ENCODE measurements around the gene DDIT4.
"Not testable (repeated sequence)": the region's sequence is repeated elsewhere in the genome, so short reads cannot be mapped to it uniquely, and the experiment has no call there.

The DDIT4 gene

GRCh38 chr10:72277996-72278667 lies 4.4 kb downstream of the DDIT4 start:
- no peak overlapping the region for H3K9ac ChIP-seq (ENCODE audit: low read length in 2 of 2)
- no peak overlapping the region for H3K27ac ChIP-seq (ENCODE audit: low read length)

GRCh38 chr10:72278668-72279393 lies 5.1 kb downstream of the DDIT4 start:
- no peak overlapping the region for H3K4me3 ChIP-seq (ENCODE audit: low read length in 2 of 2)
- no peak overlapping the region for H3K9ac ChIP-seq (ENCODE audit: low read length in 2 of 2)
- H3K36me3 ChIP-seq (ENCODE audit: control insufficient read depth in 2 of 2, insufficient read depth in 2 of 2, low read length in 2 of 2): peaks cover 0 to 9% of the 10 kb centered on the region in 2 donors
- H3K27me3 ChIP-seq (ENCODE audit: control insufficient read depth in 1 of 2, insufficient read depth in 2 of 2, low read length in 2 of 2): no peaks in the 10 kb centered on the region
- peaks cover 21% of the 10 kb centered on the region for H3K4me1 ChIP-seq (ENCODE audit: control insufficient read depth, insufficient read depth, low read length)
- H3K27ac ChIP-seq (ENCODE audit: low read length): no peak overlapping the region
- H3K9me3 ChIP-seq (ENCODE audit: control insufficient read depth in 2 of 2, low read length in 2 of 2): no peaks in the 10 kb centered on the region

More at GRCh38 chr10:72277996-72278667, 4.4 kb downstream of the DDIT4 start:
- peaks cover 0 to 9% of the 10 kb centered on the region in 2 donors for H3K36me3 ChIP-seq (ENCODE audit: control insufficient read depth in 2 of 2, insufficient read depth in 2 of 2, low read length in 2 of 2)
- H3K4me1 ChIP-seq (ENCODE audit: control insufficient read depth, insufficient read depth, low read length): peaks cover 21% of the 10 kb centered on the region
- no peaks in the 10 kb centered on the region for H3K9me3 ChIP-seq (ENCODE audit: control insufficient read depth in 2 of 2, low read length in 2 of 2)
- no peak overlapping the region for H3K4me3 ChIP-seq (ENCODE audit: low read length in 2 of 2)
- H3K27me3 ChIP-seq (ENCODE audit: control insufficient read depth in 1 of 2, insufficient read depth in 2 of 2, low read length in 2 of 2): no peaks in the 10 kb centered on the region

GRCh38 chr10:72279587-72279986 lies 5.9 kb downstream of the DDIT4 start:
- H3K27ac ChIP-seq (ENCODE audit: low read length); H3K9ac ChIP-seq (ENCODE audit: low read length in 2 of 2); H3K27me3 ChIP-seq (ENCODE audit: control insufficient read depth in 1 of 2, insufficient read depth in 2 of 2, low read length in 2 of 2); H3K4me3 ChIP-seq (ENCODE audit: low read length in 2 of 2); H3K36me3 ChIP-seq (ENCODE audit: control insufficient read depth in 2 of 2, insufficient read depth in 2 of 2, low read length in 2 of 2); H3K9me3 ChIP-seq (ENCODE audit: control insufficient read depth in 2 of 2, low read length in 2 of 2): not testable (repeated sequence)
- peaks cover 20% of the 10 kb centered on the region for H3K4me1 ChIP-seq (ENCODE audit: control insufficient read depth, insufficient read depth, low read length)

GRCh38 chr10:72283131-72283530 lies 9.4 kb downstream of the DDIT4 start:
- Histone ChIP-seq H3K4me3 (ENCODE audit: low read length in 2 of 2) (no peak overlapping the region), H3K4me1 (ENCODE audit: control insufficient read depth, insufficient read depth, low read length) (peaks cover 5% of the 10 kb centered on the region), H3K36me3 (ENCODE audit: control insufficient read depth in 2 of 2, insufficient read depth in 2 of 2, low read length in 2 of 2) (no peaks in the 10 kb centered on the region), H3K9ac (ENCODE audit: low read length in 2 of 2) (no peak overlapping the region), H3K27ac (ENCODE audit: low read length) (no peak overlapping the region), H3K9me3 (ENCODE audit: control insufficient read depth in 2 of 2, low read length in 2 of 2) (no peaks in the 10 kb centered on the region), H3K27me3 (ENCODE audit: control insufficient read depth in 1 of 2, insufficient read depth in 2 of 2, low read length in 2 of 2) (no peaks in the 10 kb centered on the region)

GRCh38 chr10:72285972-72286521 lies 12.3 kb downstream of the DDIT4 start:
- Histone ChIP-seq H3K27ac (ENCODE audit: low read length) (no peak overlapping the region), H3K4me3 (ENCODE audit: low read length in 2 of 2) (peak overlapping the region in 1 of 2 donors; percentile 35), H3K36me3 (ENCODE audit: control insufficient read depth in 2 of 2, insufficient read depth in 2 of 2, low read length in 2 of 2) (no peaks in the 10 kb centered on the region), H3K9me3 (ENCODE audit: control insufficient read depth in 2 of 2, low read length in 2 of 2) (no peaks in the 10 kb centered on the region), H3K9ac (ENCODE audit: low read length in 2 of 2) (no peak overlapping the region), H3K4me1 (ENCODE audit: control insufficient read depth, insufficient read depth, low read length) (peaks cover 5% of the 10 kb centered on the region), H3K27me3 (ENCODE audit: control insufficient read depth in 1 of 2, insufficient read depth in 2 of 2, low read length in 2 of 2) (no peaks in the 10 kb centered on the region)

GRCh38 chr10:72291019-72291532 lies 17.4 kb downstream of the DDIT4 start:
- H3K4me1 ChIP-seq (ENCODE audit: control insufficient read depth, insufficient read depth, low read length): peaks cover 6% of the 10 kb centered on the region
- no peak overlapping the region for H3K27ac ChIP-seq (ENCODE audit: low read length)
- no peaks in the 10 kb centered on the region for H3K9me3 ChIP-seq (ENCODE audit: control insufficient read depth in 2 of 2, low read length in 2 of 2)
- no peaks in the 10 kb centered on the region for H3K27me3 ChIP-seq (ENCODE audit: control insufficient read depth in 1 of 2, insufficient read depth in 2 of 2, low read length in 2 of 2)
- no peak overlapping the region for H3K9ac ChIP-seq (ENCODE audit: low read length in 2 of 2)
- no peaks in the 10 kb centered on the region for H3K36me3 ChIP-seq (ENCODE audit: control insufficient read depth in 2 of 2, insufficient read depth in 2 of 2, low read length in 2 of 2)
- no peak overlapping the region for H3K4me3 ChIP-seq (ENCODE audit: low read length in 2 of 2)

- no peaks in the 10 kb centered on the region for H3K27me3 ChIP-seq (ENCODE audit: control insufficient read depth in 1 of 2, insufficient read depth in 2 of 2, low read length in 2 of 2)
- H3K36me3 ChIP-seq (ENCODE audit: control insufficient read depth in 2 of 2, insufficient read depth in 2 of 2, low read length in 2 of 2): no peaks in the 10 kb centered on the region
- no peak overlapping the region for H3K27ac ChIP-seq (ENCODE audit: low read length)
- H3K9me3 ChIP-seq (ENCODE audit: control insufficient read depth in 2 of 2, low read length in 2 of 2): no peaks in the 10 kb centered on the region
- no peak overlapping the region for H3K4me3 ChIP-seq (ENCODE audit: low read length in 2 of 2)
- H3K4me1 ChIP-seq (ENCODE audit: control insufficient read depth, insufficient read depth, low read length): peaks cover 7% of the 10 kb centered on the region
- no peak overlapping the region for H3K9ac ChIP-seq (ENCODE audit: low read length in 2 of 2)
Observed at GRCh38 chr10:72292223-72292691, 18.5 kb downstream of the DDIT4 start.

- Histone ChIP-seq H3K27me3 (ENCODE audit: control insufficient read depth in 1 of 2, insufficient read depth in 2 of 2, low read length in 2 of 2) (no peaks in the 10 kb centered on the region), H3K27ac (ENCODE audit: low read length) (no peak overlapping the region), H3K4me3 (ENCODE audit: low read length in 2 of 2) (no peak overlapping the region), H3K4me1 (ENCODE audit: control insufficient read depth, insufficient read depth, low read length) (peaks cover 15% of the 10 kb centered on the region), H3K9ac (ENCODE audit: low read length in 2 of 2) (no peak overlapping the region), H3K36me3 (ENCODE audit: control insufficient read depth in 2 of 2, insufficient read depth in 2 of 2, low read length in 2 of 2) (no peaks in the 10 kb centered on the region), H3K9me3 (ENCODE audit: control insufficient read depth in 2 of 2, low read length in 2 of 2) (no peaks in the 10 kb centered on the region)
Observed at GRCh38 chr10:72295330-72295910, 21.7 kb downstream of the DDIT4 start.

- H3K9me3 ChIP-seq (ENCODE audit: control insufficient read depth in 2 of 2, low read length in 2 of 2): not testable (repeated sequence)
Observed at GRCh38 chr10:72296829-72297280, 23.1 kb downstream of the DDIT4 start.

GRCh38 chr10:72297281-72297804 lies 23.6 kb downstream of the DDIT4 start:
- H3K36me3 ChIP-seq (ENCODE audit: control insufficient read depth in 2 of 2, insufficient read depth in 2 of 2, low read length in 2 of 2): no peaks in the 10 kb centered on the region
- no peaks in the 10 kb centered on the region for H3K27me3 ChIP-seq (ENCODE audit: control insufficient read depth in 1 of 2, insufficient read depth in 2 of 2, low read length in 2 of 2)
- H3K27ac ChIP-seq (ENCODE audit: low read length): peak overlapping the region; percentile 89
- H3K4me1 ChIP-seq (ENCODE audit: control insufficient read depth, insufficient read depth, low read length): peaks cover 15% of the 10 kb centered on the region
- H3K9me3 ChIP-seq (ENCODE audit: control insufficient read depth in 2 of 2, low read length in 2 of 2): no peaks in the 10 kb centered on the region
- H3K9ac ChIP-seq (ENCODE audit: low read length in 2 of 2): peak overlapping the region; percentile 92
- peak overlapping the region; percentile 87 to 95 for H3K4me3 ChIP-seq (ENCODE audit: low read length in 2 of 2)

More at GRCh38 chr10:72296829-72297280, 23.1 kb downstream of the DDIT4 start:
- Histone ChIP-seq H3K27ac (ENCODE audit: low read length) (peak overlapping the region; percentile 89), H3K4me1 (ENCODE audit: control insufficient read depth, insufficient read depth, low read length) (peaks cover 15% of the 10 kb centered on the region), H3K9ac (ENCODE audit: low read length in 2 of 2) (peak overlapping the region; percentile 92), H3K4me3 (ENCODE audit: low read length in 2 of 2) (peak overlapping the region; percentile 87 to 95)
- H3K36me3 ChIP-seq (ENCODE audit: control insufficient read depth in 2 of 2, insufficient read depth in 2 of 2, low read length in 2 of 2); H3K27me3 ChIP-seq (ENCODE audit: control insufficient read depth in 1 of 2, insufficient read depth in 2 of 2, low read length in 2 of 2): not testable (repeated sequence)

All from stomach smooth muscle (tissue), 2 donors.